A673 (cell line): ENCODE results near the gene SCGB1D1. TPM values are rescaled to one million over a fixed set of nuclear protein-coding genes. Genes with fewer than 3 reads are reported as not detected.

Experiments used
- BruUV-seq: library from RNA; stranded (reverse); fragments of 400-500 nt; replicated peaks from 2 replicates; lab custom pipeline; 2021; lab: Mats Ljungman, UMichigan
- CTCF ChIA-PET: fragments of 300-600 bp; sonication (Branson Sonifier 250); formaldehyde crosslinking; loops from one replicate; lab custom pipeline; 2022; ENCODE audit warnings: antibody characterized with exemption; lab: Charles Lee
- POLR2A ChIA-PET: fragments of 300-600 bp; sonication (Branson Sonifier 250); formaldehyde crosslinking; loops from one replicate; lab custom pipeline; 2022; ENCODE audit warnings: antibody characterized with exemption; ENCODE audit not compliant: low non-redundant PET; lab: Charles Lee
- DNase-seq: peaks from one replicate; pipeline ENCODE4 v3.0.0-alpha.2; 2015; ENCODE audit warnings: low spot score
- H3K27ac ChIP-seq: fragments of 200-600 bp; sonication (generic); 2 replicates; pipeline ENCODE4 v1.5.1; 2016; ENCODE audit warnings: mixed run types, low read depth, mild to moderate bottlenecking, mixed read lengths, antibody characterized with exemption, low read length; ENCODE audit not compliant: poor library complexity, severe bottlenecking
- H3K27me3 ChIP-seq: fragments of 200-600 bp; sonication (generic); replicated peaks from 2 replicates; pipeline ENCODE4 v1.6.1; 2017; ENCODE audit warnings: mixed run types, low read depth, mild to moderate bottlenecking, mixed read lengths, antibody characterized with exemption, low read length; ENCODE audit not compliant: insufficient read depth, poor library complexity
- H3K36me3 ChIP-seq: fragments of 200-600 bp; sonication (generic); 2 replicates; pipeline ENCODE4 v1.6.1; 2016; ENCODE audit warnings: mixed run types, mild to moderate bottlenecking, mixed read lengths, antibody characterized with exemption, low read length; ENCODE audit not compliant: insufficient read depth, poor library complexity, severe bottlenecking
- H3K4me1 ChIP-seq: fragments of 200-600 bp; sonication (generic); 2 replicates; pipeline ENCODE4 v1.6.1; 2017; ENCODE audit warnings: mixed run types, mild to moderate bottlenecking, mixed read lengths, antibody characterized with exemption, low read length; ENCODE audit not compliant: insufficient read depth, poor library complexity, severe bottlenecking
- H3K4me3 ChIP-seq: fragments of 200-600 bp; sonication (generic); 2 replicates; pipeline ENCODE4 v1.5.1; 2016; ENCODE audit warnings: low read depth, mixed run types, mild to moderate bottlenecking, mixed read lengths, low read length; ENCODE audit not compliant: poor library complexity, severe bottlenecking
- H3K9me3 ChIP-seq: fragments of 200-600 bp; sonication (generic); 2 replicates; pipeline ENCODE4 v1.6.1; 2016; ENCODE audit warnings: mixed run types, low read depth, mild to moderate bottlenecking, mixed read lengths, antibody characterized with exemption, low read length; ENCODE audit not compliant: poor library complexity, severe bottlenecking
- CTCF ChIP-seq: fragments of 300-800, 200-600 bp; sonication (generic); conservative IDR thresholded peaks from 2 replicates; pipeline ENCODE4 v1.5.1; 2017; ENCODE audit warnings: low read depth, mild to moderate bottlenecking, antibody characterized with exemption, low read length, moderate library complexity, mixed read lengths
- EZH2 ChIP-seq: fragments of 200-600 bp; sonication (generic); IDR thresholded peaks from 2 replicates; pipeline ENCODE4 v1.6.1; 2017; ENCODE audit warnings: borderline replicate concordance, low read depth, mild to moderate bottlenecking, mixed read lengths, antibody characterized with exemption, low read length; ENCODE audit not compliant: poor library complexity, severe bottlenecking
- intact Hi-C: fragments of 100-400 bp; cut with micrococcal nuclease; formaldehyde crosslinking; loops from one replicate; pipeline ENCODE4 v1.10.0; 2022; ENCODE audit not compliant: unreplicated experiment
- total RNA-seq: library from RNA; stranded (reverse); gene quantifications from 2 replicates; pipeline ENCODE4 v1.2.3, GENCODE V29; 2021

The SCGB1D1 gene
- total RNA-seq, 1 experiment from 2014 or later, result not detected

GRCh38 chr11:62147545-62147944 is 42.5 kb upstream of the SCGB1D1 start:
- ChIA-PET POLR2A (no interaction called here), CTCF (interaction anchor here (0.6 kb wide), 2 partner anchors 24 to 56 kb away, joined by 4 to 6 read pairs; no protein-coding TSS in a partner anchor)
- no peaks in the 10 kb centered on the region for H3K9me3 ChIP-seq
- no peak for TF ChIP-seq CTCF
- no peak for TF ChIP-seq EZH2
- H3K27me3 ChIP-seq, result no peaks in the 10 kb centered on the region
- no peak overlapping the region for H3K4me3 ChIP-seq
- no TSS peak for BruUV-seq
- peaks cover 97% of the 10 kb centered on the region for H3K36me3 ChIP-seq
- no peak for DNase-seq
- no peak overlapping the region for H3K27ac ChIP-seq
- no peaks in the 10 kb centered on the region for H3K4me1 ChIP-seq
- intact Hi-C loops, result no loop called here

GRCh38 chr11:62148271-62148980 is 41.6 kb upstream of the SCGB1D1 start:
- no TSS peak for BruUV-seq
- H3K4me3 ChIP-seq, result no peak overlapping the region
- TF ChIP-seq CTCF (no peak), EZH2 (no peak)
- CTCF ChIA-PET, result no interaction called here
- peaks cover 98% of the 10 kb centered on the region for H3K36me3 ChIP-seq
- intact Hi-C loops, result no loop called here
- POLR2A ChIA-PET, result no interaction called here
- H3K27ac ChIP-seq, result no peak overlapping the region
- no peaks in the 10 kb centered on the region for H3K4me1 ChIP-seq
- H3K9me3 ChIP-seq, result no peaks in the 10 kb centered on the region
- DNase-seq, result no peak
- no peaks in the 10 kb centered on the region for H3K27me3 ChIP-seq

GRCh38 chr11:62149986-62150886 is 39.8 kb upstream of the SCGB1D1 start:
- TF ChIP-seq EZH2, result no peak
- DNase-seq, result no peak
- BruUV-seq, result no TSS peak

More at GRCh38 chr11:62149986-62150886, 39.8 kb upstream of the SCGB1D1 start:
- no peak overlapping the region for H3K4me3 ChIP-seq
- H3K27ac ChIP-seq, result no peak overlapping the region
- H3K27me3 ChIP-seq, result no peaks in the 10 kb centered on the region
- H3K4me1 ChIP-seq, result no peaks in the 10 kb centered on the region
- H3K36me3 ChIP-seq, result peaks cover 80% of the 10 kb centered on the region
- intact Hi-C loops, result no loop called here
- H3K9me3 ChIP-seq, result no peaks in the 10 kb centered on the region
- CTCF ChIA-PET, result no interaction called here
- POLR2A ChIA-PET, result no interaction called here
